ENCODE results near the gene ORMDL3. TPM values are rescaled to one million over a fixed set of nuclear protein-coding genes. Genes with fewer than 3 reads are reported as not detected.
A peak's percentile ranks its signal among the peaks of the same experiment; 100 is the strongest.
"Not testable (repeated sequence)": the region's sequence is repeated elsewhere in the genome, so short reads cannot be mapped to it uniquely, and the experiment has no call there.

Gene ORMDL3
- total RNA-seq, 2 donors from 2014 or later, result 39.7 to 50.4 TPM

DNA sequence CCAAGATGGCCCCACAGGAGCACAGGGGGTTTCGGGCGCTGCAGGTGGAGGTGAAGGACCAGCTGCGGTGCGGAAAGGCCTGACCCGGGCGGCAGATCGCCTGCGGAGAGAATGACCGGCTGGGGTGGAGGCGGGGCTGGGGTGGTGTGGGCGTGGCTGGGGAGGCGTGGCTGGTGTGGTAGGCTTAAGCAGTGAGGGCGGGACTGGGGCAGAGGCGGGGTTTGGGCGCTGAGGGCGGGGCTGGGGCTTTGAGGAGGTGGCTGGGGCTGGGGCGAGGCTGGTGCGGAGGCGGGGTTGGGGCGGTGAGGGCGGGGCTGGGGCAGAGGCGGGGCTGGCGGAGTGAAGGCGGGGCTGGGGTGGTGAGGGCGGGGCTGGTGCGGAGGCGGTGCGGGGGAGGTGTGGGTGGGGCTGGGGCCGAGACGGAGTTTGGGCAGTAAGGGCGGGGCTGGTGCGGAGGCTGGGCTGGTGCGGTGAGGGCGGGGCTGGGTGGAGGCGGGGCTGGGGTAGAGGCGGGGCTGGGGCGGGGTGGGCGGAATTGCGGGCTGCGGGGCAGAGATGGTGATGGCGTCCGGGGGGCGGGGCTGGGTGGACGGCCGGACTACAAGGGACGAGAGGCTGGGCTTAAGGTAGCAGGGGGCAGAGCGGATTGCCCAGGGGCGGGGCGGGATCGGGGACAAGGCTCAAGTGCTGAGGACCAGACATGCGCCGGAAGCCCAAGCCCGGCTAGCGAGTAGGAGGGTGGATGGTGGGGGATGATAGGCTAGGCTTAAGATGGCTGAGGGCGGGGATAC is 25.5 kb upstream of the ORMDL3 start:
- intact Hi-C loops (cut with DNase I), result no loop called here
- ATAC-seq (peak; percentile 94 to 95), DNase-seq (peak; percentile 97)

DNA sequence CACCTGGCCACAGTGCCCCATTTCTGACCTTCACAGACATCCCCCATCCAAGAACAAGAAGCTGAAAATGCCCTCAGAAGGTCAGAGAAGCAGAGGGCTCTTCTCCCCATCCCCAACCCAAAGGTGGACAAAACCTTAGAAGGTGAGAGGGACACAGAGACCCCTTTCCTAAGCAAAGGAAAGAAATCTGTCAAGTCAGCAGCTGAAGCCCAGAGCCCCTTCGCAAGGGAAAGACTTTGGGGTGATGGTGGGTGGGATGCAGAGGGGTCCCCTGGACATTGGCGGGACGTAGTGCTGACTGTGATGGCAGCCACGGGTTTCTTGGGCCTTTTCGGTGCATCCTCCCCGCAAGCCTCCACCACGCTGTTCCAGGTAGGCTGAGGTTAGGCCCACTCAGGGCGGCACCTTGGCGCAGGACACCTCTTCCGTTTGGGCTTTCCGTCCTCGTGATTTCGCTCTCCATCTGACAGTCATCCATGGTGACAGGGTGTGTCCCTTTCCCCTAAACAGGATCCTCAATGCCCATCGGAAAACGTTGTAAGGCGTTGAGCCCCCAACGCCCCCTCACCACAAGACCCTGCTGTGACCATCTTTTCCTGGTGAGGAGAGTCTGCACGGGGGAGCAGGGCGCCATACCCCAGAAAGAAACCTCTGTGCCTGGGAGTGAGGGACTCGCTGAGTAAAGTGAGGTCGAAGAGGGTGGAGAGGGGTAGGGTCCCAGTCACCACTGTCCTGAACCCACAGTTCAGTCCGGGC is 24.7 kb upstream of the ORMDL3 start:
- DNase-seq, result peak; percentile 28

DNA sequence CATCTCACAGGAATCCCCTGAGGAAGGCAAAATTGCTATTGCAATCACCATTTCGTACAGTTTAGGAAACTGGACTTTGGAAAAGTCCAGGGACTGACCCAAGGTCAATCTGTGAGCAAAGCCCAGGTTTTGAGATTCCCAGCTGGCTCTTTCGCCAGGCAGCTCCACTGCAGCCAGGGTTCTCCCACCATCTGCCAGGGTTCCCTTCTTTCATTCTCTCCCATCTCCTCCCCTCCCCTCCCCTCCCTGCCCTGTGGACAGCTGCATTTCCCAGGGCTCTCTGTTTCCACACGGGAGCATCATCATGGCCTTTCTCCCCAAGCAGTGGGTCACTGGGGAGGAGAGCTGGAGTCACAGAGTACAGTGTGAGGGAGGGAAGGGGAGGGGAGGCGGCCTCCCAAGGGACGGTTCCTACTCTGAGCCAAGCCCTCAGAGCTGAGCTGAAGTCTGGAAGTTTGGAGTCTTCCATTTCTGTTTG is 23.5 kb upstream of the ORMDL3 start:
- DNase-seq (peak; percentile 29), ATAC-seq (no peak)
- intact Hi-C loops (cut with DNase I), result no loop called here

More for the DNA sequence above, 24.7 kb upstream of the ORMDL3 start:
- no peak for ATAC-seq
- intact Hi-C loops (cut with DNase I), result no loop called here

DNA sequence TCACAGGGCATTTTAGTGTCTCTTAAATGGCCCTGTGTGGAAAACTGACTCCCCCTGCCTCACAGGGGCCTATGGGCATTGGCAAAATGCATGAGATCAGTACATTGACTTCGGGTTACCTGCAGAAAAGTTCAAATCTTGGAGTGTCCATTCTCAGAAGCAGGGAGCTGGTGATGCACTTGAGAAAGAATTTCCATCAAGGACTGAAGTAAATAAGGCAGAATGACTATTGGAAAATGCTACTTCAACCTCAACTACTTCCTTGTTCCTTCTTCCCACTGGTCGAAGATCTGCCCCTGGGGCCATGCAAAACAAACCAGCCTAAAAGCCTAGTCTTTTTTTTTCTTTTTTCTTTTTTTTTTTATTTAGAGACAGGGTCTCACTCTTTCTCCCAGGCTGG is 21.6 kb upstream of the ORMDL3 start:
- ATAC-seq, result no peak
- DNase-seq, result no peak
- intact Hi-C loops (cut with DNase I), result no loop called here

DNA sequence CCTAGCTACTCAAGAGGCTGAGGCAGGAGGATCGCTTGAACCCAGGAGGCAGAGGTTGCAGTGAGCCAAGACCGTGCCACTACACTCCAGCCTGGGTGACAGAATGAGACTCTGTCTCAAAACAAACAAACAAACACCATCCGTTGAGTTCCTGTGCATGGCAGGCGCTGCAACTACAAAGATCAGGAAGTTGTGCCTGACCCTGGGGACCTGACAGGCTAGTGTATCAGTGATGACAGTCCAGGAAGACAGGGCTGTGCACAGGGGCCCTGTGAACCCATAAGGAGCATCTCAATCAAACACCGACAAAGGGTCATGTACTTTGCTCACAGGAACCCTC is 21.1 kb upstream of the ORMDL3 start:
- intact Hi-C loops (cut with DNase I); DNase-seq; ATAC-seq: not testable (repeated sequence)

DNA sequence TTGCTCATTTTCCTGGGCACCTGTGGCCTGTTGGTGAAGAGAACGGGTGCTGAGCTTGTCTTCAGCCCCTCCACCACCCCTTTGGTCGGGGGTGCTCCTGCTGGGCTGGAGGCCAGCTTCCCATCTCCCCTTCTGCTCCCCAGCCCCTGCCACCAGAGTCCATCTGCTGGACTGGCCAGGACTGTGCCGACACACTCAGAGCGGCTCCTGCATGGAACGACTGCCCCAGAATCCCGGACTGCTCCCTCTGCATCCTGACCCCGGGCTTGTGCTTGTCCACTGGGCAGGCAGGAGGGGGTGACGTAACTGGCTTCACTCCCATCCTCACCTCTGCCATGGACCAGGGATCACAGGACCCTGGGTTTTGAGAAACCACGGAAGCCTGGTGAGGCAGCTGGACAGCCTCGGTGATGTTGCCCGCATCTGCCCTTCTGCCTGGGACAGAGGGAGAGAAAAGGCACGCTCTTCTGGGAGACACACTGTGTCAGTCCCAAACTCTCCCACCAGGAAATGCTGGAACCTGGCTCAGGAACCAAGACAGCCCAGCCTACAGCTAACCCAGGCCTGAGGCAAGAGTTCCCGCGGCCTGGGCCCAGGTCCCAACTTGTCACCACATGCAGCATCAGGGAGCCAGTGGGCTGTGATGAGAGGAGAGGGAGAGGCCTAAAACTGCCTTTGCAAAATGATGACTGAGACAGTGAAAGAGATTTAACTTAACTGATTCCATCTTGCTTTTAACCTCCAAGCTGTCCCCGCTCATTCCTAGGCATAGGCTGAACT is 19.3 kb upstream of the ORMDL3 start:
- ATAC-seq (peak in 1 of 2 donors; percentile 10), DNase-seq (no peak)
- intact Hi-C loops (cut with DNase I), result no loop called here

DNA sequence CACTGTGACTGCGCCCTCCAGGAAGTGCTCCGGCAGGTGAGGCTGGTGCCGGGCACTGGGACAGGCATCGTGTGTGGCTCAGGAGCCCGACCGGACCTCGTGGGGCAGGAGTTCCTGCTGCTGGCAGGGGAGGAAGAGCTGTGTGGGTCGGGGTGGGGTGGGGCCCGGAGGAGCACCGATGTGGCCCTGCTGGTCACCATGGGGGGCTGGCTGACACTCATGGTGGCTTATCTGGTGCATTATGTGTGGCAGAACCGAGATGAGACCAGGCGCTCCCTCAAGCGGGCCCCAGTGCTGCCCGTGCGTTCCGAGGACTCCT is 17.0 kb upstream of the ORMDL3 start:
- DNase-seq, result no peak
- intact Hi-C loops (cut with DNase I), result no loop called here
- ATAC-seq, result no peak

DNA sequence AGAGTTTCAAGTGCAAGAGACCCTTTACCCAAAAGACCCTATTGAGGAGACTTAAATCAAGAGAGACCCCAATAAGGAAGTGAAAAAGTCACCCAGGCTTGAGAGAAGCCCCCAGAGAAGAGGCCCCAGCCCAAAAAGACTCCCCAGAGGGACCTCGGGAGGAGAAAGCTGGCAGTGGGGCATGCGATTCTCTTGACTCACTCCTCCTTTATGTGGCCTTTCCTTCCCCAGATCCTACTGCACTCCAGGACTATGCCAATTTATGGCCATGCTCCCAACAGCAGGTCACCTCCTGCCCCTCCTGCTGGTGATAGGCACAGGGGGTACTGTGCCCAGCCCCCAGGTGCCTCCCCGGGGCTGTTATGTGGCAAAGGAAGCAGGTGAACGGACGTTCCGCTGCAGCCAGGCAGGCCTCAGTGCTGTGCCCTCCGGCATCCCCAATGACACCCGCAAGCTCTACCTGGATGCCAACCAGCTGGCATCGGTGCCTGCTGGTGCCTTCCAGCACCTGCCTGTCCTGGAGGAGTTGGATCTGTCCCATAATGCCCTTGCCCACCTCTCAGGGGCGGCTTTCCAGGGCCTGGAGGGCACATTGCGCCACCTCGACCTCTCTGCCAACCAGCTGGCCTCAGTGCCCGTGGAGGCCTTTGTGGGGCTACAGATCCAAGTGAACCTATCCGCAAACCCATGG is 16.4 kb upstream of the ORMDL3 start:
- DNase-seq (no peak), ATAC-seq (no peak)
- intact Hi-C loops (cut with DNase I), result no loop called here

DNA sequence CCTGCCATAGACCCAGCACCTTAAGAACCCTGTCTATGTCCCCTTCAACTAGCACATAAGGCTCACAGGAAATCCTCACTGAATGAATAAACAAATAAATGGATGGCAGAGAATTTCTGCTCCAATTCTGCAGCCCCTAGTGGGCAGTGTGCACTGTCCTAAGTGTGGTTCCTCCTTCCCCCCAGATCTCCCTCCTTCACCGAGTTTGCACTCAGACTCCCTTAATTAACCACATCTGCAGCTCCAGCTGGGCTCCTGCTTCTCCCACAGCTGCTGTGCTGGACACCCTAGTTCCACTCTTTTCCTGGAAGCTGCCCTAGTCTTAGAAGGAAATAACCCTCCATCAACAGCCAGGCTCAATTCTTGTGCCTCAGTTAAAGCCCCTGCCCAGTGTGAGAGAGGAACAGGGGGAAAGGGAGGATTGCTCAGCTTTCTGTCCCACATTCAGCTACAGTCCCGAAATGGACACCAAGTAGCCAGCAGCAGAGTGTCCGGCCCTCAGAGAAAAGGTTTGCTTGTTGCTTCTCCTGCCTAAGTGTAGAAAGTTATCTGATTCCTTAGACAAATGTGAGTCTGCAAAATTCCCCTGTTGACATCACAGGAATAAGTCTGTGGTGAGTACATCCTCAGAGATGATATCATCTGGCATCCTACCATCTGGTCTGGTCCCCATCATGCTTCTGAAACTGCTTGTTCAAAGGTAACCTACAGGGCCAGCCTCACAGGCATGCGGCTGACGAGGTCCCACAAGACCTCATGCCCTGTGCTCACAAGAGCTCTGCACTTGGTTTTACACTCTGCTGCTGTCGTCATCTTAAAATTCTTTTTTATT is 12.4 kb upstream of the ORMDL3 start:
- DNase-seq, result no peak
- ATAC-seq, result peak; percentile 54 to 79
- intact Hi-C loops (cut with DNase I), result no loop called here

DNA sequence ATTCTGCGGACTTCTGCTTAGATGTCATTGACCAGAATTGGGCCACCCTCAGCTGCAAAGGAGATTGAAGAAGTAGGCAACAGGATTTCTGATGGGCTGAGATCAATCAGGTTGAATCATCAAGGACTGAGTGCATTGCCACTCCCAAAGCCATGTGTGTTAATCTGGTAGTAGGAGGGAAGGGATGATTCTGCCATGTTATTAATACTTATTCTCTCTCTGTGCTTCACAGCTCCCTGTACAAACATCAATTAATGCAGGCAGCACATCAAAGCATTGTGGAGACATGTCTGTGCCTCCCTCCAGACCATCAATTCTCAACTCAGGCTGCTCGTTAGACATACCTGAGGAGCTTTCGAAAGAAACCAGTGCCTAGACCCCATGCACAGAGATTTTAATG is 11.7 kb upstream of the ORMDL3 start:
- intact Hi-C loops (cut with DNase I), result no loop called here
- ATAC-seq (no peak), DNase-seq (no peak)

DNA sequence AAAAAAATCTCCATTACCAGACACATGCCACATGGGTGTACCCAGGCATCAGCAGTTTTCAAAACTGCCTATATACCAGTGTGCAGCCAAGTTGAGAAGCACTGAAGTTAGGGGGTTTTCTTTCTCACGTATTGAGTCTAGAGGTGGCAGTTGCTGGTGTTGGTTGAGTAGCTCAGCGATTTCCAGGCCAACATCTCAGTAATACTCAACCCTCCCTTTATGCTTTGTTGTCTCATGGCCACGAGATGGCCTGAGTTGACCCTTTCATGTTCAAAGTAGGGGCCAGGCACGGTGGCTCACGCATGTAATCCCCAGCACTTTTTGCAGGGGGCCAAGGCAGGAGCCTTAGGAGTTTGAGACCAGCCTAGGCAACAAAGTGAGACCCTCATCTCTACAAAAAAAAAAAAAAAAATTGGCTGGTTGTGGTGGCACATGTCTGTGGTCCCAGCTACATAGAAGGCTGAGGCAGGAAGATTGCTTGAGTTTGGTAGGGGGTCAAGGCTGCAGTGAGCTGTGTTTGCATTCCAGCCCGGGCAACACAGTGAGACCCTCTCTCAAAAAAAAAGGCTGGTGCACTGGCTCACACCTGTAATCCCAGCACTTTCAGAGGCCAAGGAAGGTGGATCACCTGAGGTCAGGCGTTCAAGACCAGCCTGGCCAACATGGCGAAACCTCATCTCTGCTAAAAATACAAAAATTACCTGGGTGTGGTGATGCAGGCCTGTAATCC is 10.9 kb upstream of the ORMDL3 start:
- DNase-seq, result no peak
- no peak for ATAC-seq
- intact Hi-C loops (cut with DNase I), result no loop called here

DNA sequence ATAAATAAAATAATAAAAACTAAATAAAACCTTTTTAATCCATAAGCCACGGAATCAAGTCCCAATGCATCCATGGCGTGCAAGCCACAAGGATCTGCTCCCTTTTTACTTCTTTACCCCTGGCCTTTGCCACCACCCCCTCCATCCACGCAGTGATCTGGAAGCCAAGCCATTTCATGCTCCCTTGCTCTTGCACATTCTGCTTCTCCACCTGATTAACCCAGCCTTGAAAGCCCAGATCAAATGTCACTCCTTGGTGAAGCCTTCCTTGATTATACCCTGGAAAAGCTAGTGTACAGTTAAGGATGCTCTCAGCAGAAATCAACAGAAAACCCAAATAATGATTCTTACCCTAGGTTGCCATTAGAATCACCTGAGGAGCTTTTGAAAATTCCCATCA is 10.0 kb upstream of the ORMDL3 start:
- ATAC-seq (no peak), DNase-seq (no peak)
- intact Hi-C loops (cut with DNase I), result no loop called here

DNA sequence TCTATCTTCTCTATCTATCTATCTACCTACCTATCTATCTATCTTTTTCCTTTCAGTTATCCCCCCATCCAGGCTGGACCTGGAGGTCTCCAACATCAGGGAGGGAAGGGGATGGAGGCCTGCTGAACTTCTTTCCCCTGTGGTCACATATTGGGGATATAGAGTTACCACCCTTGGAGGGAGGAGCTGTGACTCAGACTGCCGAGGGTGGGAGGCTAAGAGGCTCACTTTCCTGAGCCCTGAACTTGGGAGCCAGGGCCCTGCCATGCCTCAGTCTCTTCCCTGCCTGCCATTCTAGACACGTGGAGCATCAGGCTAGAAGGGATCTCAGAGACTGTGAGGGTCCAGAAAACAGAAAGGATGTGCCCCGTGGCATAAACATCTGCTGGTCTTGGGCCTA is 8.5 kb upstream of the ORMDL3 start:
- DNase-seq (no peak), ATAC-seq (peak in 1 of 2 donors; percentile 10)
- intact Hi-C loops (cut with DNase I), result no loop called here

DNA sequence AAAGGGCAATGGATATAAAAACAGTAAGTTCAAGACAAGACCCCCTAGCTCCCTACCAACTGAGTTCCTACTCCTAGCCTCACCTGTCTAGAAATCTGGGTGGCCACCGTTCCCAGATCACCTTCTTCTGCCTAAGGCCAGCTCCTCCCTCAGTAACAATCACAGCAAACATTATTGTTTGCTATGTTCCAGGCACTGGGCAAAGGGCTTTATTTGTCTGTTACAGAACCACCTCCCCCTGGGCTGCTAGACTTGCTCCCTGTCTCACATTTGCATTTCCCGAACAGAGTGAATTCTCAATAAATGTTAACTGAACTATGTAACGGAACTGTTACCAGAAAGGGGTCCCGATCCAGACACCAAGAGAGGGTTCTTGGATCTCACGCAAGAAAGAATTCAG is 6.9 kb upstream of the ORMDL3 start:
- ATAC-seq, result no peak
- intact Hi-C loops (cut with DNase I), result no loop called here
- DNase-seq, result no peak

DNA sequence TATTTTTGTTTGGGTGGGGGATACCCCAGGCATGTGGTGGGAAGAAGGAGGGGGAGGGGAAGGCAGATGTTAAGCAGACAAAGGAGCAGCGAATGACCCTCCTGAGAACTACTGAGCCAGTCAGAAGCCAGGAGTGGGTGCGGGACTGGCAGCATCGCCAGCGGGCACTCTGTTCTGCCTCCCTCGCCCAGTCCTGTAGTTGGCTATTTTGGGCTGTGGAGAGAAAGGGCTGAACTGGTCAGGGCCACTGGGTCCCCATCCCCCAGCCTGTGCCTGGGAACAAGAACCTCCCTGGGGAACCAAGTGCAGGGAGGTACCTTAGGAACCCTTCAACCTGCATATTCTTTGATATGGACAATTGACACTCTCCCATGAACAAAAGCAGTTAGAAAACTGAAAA is 6.5 kb upstream of the ORMDL3 start:
- intact Hi-C loops (cut with DNase I), result no loop called here
- DNase-seq (no peak), ATAC-seq (peak; percentile 58 to 70)

DNA sequence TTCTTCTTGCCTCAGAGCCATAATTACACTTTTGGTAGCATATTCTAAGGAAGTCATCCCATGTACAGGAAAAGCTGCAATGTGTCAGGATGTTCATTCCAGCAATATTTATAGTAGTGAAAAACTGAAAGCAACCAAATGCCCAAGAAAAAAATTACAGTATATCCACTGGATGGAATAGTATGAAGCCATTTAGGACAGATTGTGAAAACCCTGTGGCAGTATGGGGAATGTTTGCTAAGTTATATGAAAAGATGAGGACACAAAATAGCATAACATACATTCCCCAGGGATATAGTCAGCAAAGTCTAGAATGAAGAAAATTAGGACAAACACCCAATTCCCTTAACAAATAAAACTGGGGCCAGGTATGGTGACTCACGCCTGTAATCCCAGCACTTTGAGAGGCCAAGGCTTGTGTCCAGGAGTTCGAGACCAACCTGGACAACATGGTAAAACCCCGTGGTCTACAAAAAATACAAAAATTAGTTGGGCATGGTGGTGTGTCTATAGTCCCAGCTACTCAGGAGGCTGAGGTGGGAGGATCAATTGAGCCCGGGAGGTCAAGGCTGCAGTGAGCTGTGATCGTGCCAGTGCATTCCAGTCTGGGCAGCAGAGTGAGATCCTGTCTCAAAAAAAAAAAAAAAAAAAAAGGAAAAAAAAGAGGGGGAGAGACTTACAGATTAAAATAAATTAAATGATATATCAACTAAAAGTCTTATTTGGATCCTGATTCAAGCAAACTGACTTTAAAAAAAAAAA is 2.4 kb upstream of the ORMDL3 start:
- intact Hi-C loops (cut with DNase I), result no loop called here
- ATAC-seq (no peak), DNase-seq (no peak)
